Neural progenitor cell (in vitro differentiated cells): ENCODE measurements around the gene TAOK2. TPM values are rescaled to one million over a fixed set of nuclear protein-coding genes. Genes with fewer than 3 reads are reported as not detected.

ENCODE experiments used
- DNase-seq: peaks from one replicate; pipeline ENCODE4 v3.0.0-alpha.2; 2016; ENCODE audit warnings: low spot score
- H2AFZ ChIP-seq: fragments of 200-600 bp; sonication (generic); replicated peaks from 2 replicates; pipeline ENCODE4 v1.6.1; 2016; ENCODE audit warnings: antibody characterized with exemption
- H3F3A ChIP-seq: fragments of 200-600 bp; sonication (generic); 2 replicates; pipeline ENCODE4 v1.6.1; 2016; ENCODE audit warnings: antibody characterized with exemption, low read depth
- H3K27ac ChIP-seq: fragments of 200-600 bp; sonication (generic); 2 replicates; pipeline ENCODE4 v1.5.1; 2016; ENCODE audit warnings: mild to moderate bottlenecking
- H3K27me3 ChIP-seq: fragments of 200-600 bp; sonication (generic); 2 replicates; pipeline ENCODE4 v1.6.1; 2016; ENCODE audit warnings: mild to moderate bottlenecking, moderate library complexity
- H3K36me3 ChIP-seq: fragments of 200-600 bp; sonication (generic); 2 replicates; pipeline ENCODE4 v1.5.1; 2016
- H3K4me1 ChIP-seq: fragments of 200-600 bp; sonication (generic); 2 replicates; pipeline ENCODE4 v1.6.1; 2016; ENCODE audit warnings: mixed run types
- H3K4me2 ChIP-seq: fragments of 200-600 bp; sonication (generic); 2 replicates; pipeline ENCODE4 v1.6.1; 2016
- H3K4me3 ChIP-seq: fragments of 200-600 bp; sonication (generic); 2 replicates; pipeline ENCODE4 v1.5.1; 2016
- H3K79me2 ChIP-seq: fragments of 200-600 bp; sonication (generic); 2 replicates; pipeline ENCODE4 v1.6.1; 2016; ENCODE audit warnings: low read depth
- H3K9ac ChIP-seq: fragments of 200-600 bp; sonication (generic); 2 replicates; pipeline ENCODE4 v1.6.1; 2016
- H3K9me3 ChIP-seq: fragments of 200-600 bp; sonication (generic); 2 replicates; pipeline ENCODE4 v1.5.1; 2016; ENCODE audit warnings: low read depth
- H4K20me1 ChIP-seq: fragments of 200-600 bp; sonication (generic); 2 replicates; pipeline ENCODE4 v1.6.1; 2016; ENCODE audit warnings: low read depth
- H3K27ac Mint-ChIP-seq: 3 replicates; pipeline ENCODE4 v1.8.0; 2021; ENCODE audit warnings: mixed read lengths
- H3K27me3 Mint-ChIP-seq: 2 replicates; pipeline ENCODE4 v1.8.0; 2022; ENCODE audit warnings: low read depth, mild to moderate bottlenecking, inconsistent platforms, moderate library complexity, mixed read lengths; ENCODE audit not compliant: insufficient read depth
- H3K36me3 Mint-ChIP-seq: 3 replicates; pipeline ENCODE4 v1.8.0; 2021; ENCODE audit warnings: mixed read lengths
- H3K4me1 Mint-ChIP-seq: 3 replicates; pipeline ENCODE4 v1.8.0; 2021; ENCODE audit warnings: mixed read lengths
- H3K4me3 Mint-ChIP-seq: 3 replicates; pipeline ENCODE4 v1.8.0; 2021; ENCODE audit warnings: mild to moderate bottlenecking, moderate library complexity, mixed read lengths
- H3K9me3 Mint-ChIP-seq: 3 replicates; pipeline ENCODE4 v1.8.0; 2020; ENCODE audit warnings: mixed read lengths
- CTCF ChIP-seq: fragments of 200-600 bp; sonication (generic); IDR thresholded peaks from 2 replicates; pipeline ENCODE4 v1.5.1; 2017; ENCODE audit warnings: antibody characterized with exemption, mild to moderate bottlenecking
- EZH2 ChIP-seq: fragments of 200-600 bp; sonication (generic); IDR thresholded peaks from 2 replicates; pipeline ENCODE4 v1.6.1; 2017; ENCODE audit warnings: antibody characterized with exemption, mild to moderate bottlenecking, moderate library complexity
- EZH2phosphoT487 ChIP-seq: fragments of 200-600 bp; sonication (generic); IDR thresholded peaks from 2 replicates; pipeline ENCODE4 v1.6.1; 2017; ENCODE audit warnings: antibody characterized with exemption
- total RNA-seq: library from RNA; depleted of rRNA; stranded (reverse); fragments of >200 nt; gene quantifications from 2 replicates; pipeline ENCODE4 v1.2.3, GENCODE V29; 2015; ENCODE audit warnings: low replicate concordance

The TAOK2 gene
- total RNA-seq, 1 donor from 2014 or later, result 13.8 TPM

GRCh38 chr16:29999605-30000004 is 25.9 kb downstream of the TAOK2 start:
- H3K36me3 Mint-ChIP-seq, result peaks cover 4% of the 10 kb centered on the region
- H3K4me3 Mint-ChIP-seq, result no peak overlapping the region
- H3K4me1 Mint-ChIP-seq, result peaks cover 14% of the 10 kb centered on the region
- no peaks in the 10 kb centered on the region for H3K9me3 Mint-ChIP-seq
- no peak overlapping the region for H3K4me2 ChIP-seq
- H3F3A ChIP-seq, result peaks cover 12% of the 10 kb centered on the region
- peaks cover 12% of the 10 kb centered on the region for H3K79me2 ChIP-seq
- TF ChIP-seq EZH2phosphoT487 (no peak), EZH2 (no peak), CTCF (no peak)
- H3K27ac Mint-ChIP-seq, result no peak overlapping the region
- no peaks in the 10 kb centered on the region for H3K27me3 ChIP-seq
- H3K9me3 ChIP-seq, result no peaks in the 10 kb centered on the region
- H3K4me3 ChIP-seq, result no peak overlapping the region
- H3K27ac ChIP-seq, result no peak overlapping the region
- H3K36me3 ChIP-seq, result no peaks in the 10 kb centered on the region
- H4K20me1 ChIP-seq, result peaks cover 4% of the 10 kb centered on the region
- no peak for DNase-seq
- no peak overlapping the region for H3K9ac ChIP-seq
- no peak overlapping the region for H2AFZ ChIP-seq
- H3K4me1 ChIP-seq, result peaks cover 9% of the 10 kb centered on the region
- H3K27me3 Mint-ChIP-seq, result peaks cover 9% of the 10 kb centered on the region

GRCh38 chr16:30000735-30001631 is 27.3 kb downstream of the TAOK2 start:
- no peak for DNase-seq

GRCh38 chr16:30002614-30003346 is 29.1 kb downstream of the TAOK2 start:
- H3K9me3 ChIP-seq, result no peaks in the 10 kb centered on the region

More at GRCh38 chr16:30000735-30001631, 27.3 kb downstream of the TAOK2 start:
- peaks cover 12% of the 10 kb centered on the region for H3K79me2 ChIP-seq
- no peaks in the 10 kb centered on the region for H3K9me3 Mint-ChIP-seq
- no peak overlapping the region for H3K4me3 Mint-ChIP-seq
- H3K4me2 ChIP-seq, result no peak overlapping the region
- no peak for TF ChIP-seq EZH2
- TF ChIP-seq CTCF, result peak; percentile 36
- no peak for TF ChIP-seq EZH2phosphoT487
- no peak overlapping the region for H2AFZ ChIP-seq
- no peaks in the 10 kb centered on the region for H3F3A ChIP-seq
- H3K36me3 Mint-ChIP-seq, result peaks cover 4% of the 10 kb centered on the region
- no peaks in the 10 kb centered on the region for H3K9me3 ChIP-seq
- peaks cover 10% of the 10 kb centered on the region for H3K4me1 Mint-ChIP-seq
- no peaks in the 10 kb centered on the region for H3K36me3 ChIP-seq
- no peak overlapping the region for H3K27ac ChIP-seq
- H3K9ac ChIP-seq, result no peak overlapping the region
- no peak overlapping the region for H3K4me3 ChIP-seq
- H3K27ac Mint-ChIP-seq, result no peak overlapping the region
- H4K20me1 ChIP-seq, result peaks cover 4% of the 10 kb centered on the region
- peaks cover 7% of the 10 kb centered on the region for H3K4me1 ChIP-seq
- H3K27me3 ChIP-seq, result no peaks in the 10 kb centered on the region
- H3K27me3 Mint-ChIP-seq, result peaks cover 9% of the 10 kb centered on the region

More at GRCh38 chr16:30002614-30003346, 29.1 kb downstream of the TAOK2 start:
- H3F3A ChIP-seq, result no peaks in the 10 kb centered on the region
- Mint-ChIP-seq H3K36me3 (peaks cover 7% of the 10 kb centered on the region), H3K27ac (peak overlapping the region; percentile 86), H3K27me3 (peaks cover 9% of the 10 kb centered on the region), H3K4me3 (peak overlapping the region; percentile 57), H3K9me3 (no peaks in the 10 kb centered on the region), H3K4me1 (no peaks in the 10 kb centered on the region)
- no peak overlapping the region for H3K9ac ChIP-seq
- DNase-seq, result no peak
- no peak overlapping the region for H3K4me3 ChIP-seq
- H2AFZ ChIP-seq, result no peak overlapping the region
- no peaks in the 10 kb centered on the region for H3K4me1 ChIP-seq
- TF ChIP-seq CTCF (no peak), EZH2 (no peak), EZH2phosphoT487 (no peak)
- H3K27ac ChIP-seq, result no peak overlapping the region
- H3K36me3 ChIP-seq, result no peaks in the 10 kb centered on the region
- H4K20me1 ChIP-seq, result peaks cover 4% of the 10 kb centered on the region
- H3K79me2 ChIP-seq, result no peaks in the 10 kb centered on the region
- no peaks in the 10 kb centered on the region for H3K27me3 ChIP-seq
- H3K4me2 ChIP-seq, result no peak overlapping the region
